Spleen (tissue), 11 donors: ENCODE data around the gene SNIP1. TPM values are rescaled to one million over a fixed set of nuclear protein-coding genes. Genes with fewer than 3 reads are reported as not detected.
"Not testable (repeated sequence)": the region's sequence is repeated elsewhere in the genome, so short reads cannot be mapped to it uniquely, and the experiment has no call there.

Experiments used
- DNase-seq: peaks from one replicate; pipeline ENCODE4 v3.0.0-alpha.2; 2020
- H3K27ac ChIP-seq, 8 donors: fragments of 200-600 bp; sonication (generic) in 7 of 8; 1 replicate in 4 of 8; 2 replicates in 4 of 8; pipeline versions ENCODE4 v1.5.0 to v1.8.0; 2016 to 2021; ENCODE audit warnings: inconsistent platforms in 4 of 8, mild to moderate bottlenecking in 4 of 8, moderate library complexity in 1 of 8
- H3K27me3 ChIP-seq, 7 donors: fragments of 200-600 bp; sonication (generic) in 6 of 7; replicated peaks in 1 of 7; 1 replicate in 4 of 7; 2 replicates in 3 of 7; pipeline versions ENCODE4 v1.5.0 to v1.8.0; 2016 to 2021; ENCODE audit warnings: inconsistent platforms in 3 of 7, mild to moderate bottlenecking in 1 of 7
- H3K36me3 ChIP-seq, 6 donors: fragments of 200-600 bp; sonication (generic) in 5 of 6; 1 replicate in 4 of 6; 2 replicates in 2 of 6; pipeline versions ENCODE4 v1.5.0 to v1.8.0; 2016 to 2021; ENCODE audit warnings: inconsistent platforms in 2 of 6
- H3K4me1 ChIP-seq, 6 donors: fragments of 200-600 bp; sonication (generic) in 5 of 6; 1 replicate in 3 of 6; 2 replicates in 3 of 6; pipeline versions ENCODE4 v1.5.0 to v1.8.0; 2016 to 2021; ENCODE audit warnings: inconsistent platforms in 3 of 6
- H3K4me3 ChIP-seq, 8 donors: fragments of 200-600 bp; sonication (generic) in 7 of 8; 1 replicate in 4 of 8; 2 replicates in 4 of 8; pipeline versions ENCODE4 v1.5.0 to v1.8.0; 2016 to 2021; ENCODE audit warnings: inconsistent platforms in 4 of 8, mild to moderate bottlenecking in 4 of 8, moderate library complexity in 2 of 8
- H3K9me3 ChIP-seq, 8 donors: fragments of 200-600 bp; sonication (generic) in 7 of 8; 1 replicate in 4 of 8; 2 replicates in 4 of 8; pipeline versions ENCODE4 v1.5.0 to v1.8.0; 2016 to 2021; ENCODE audit warnings: inconsistent platforms in 4 of 8
- CTCF ChIP-seq, 11 experiments: fragments of 200-600 bp in 7 of 11; fragments of 450-650 bp in 4 of 11; sonication (generic) in 4 of 11; IDR thresholded peaks in 8 of 11; conservative IDR thresholded peaks in 3 of 11; 1 replicate in 7 of 11; 2 replicates in 4 of 11; pipeline versions ENCODE4 v1.4.0 to v1.8.0; 2016 to 2021; ENCODE audit warnings: antibody characterized with exemption in 11 of 11, inconsistent platforms in 4 of 11, mild to moderate bottlenecking in 1 of 11
- POLR2A ChIP-seq, 3 donors: fragments of 450-650 bp; IDR thresholded peaks; one replicate each; pipeline ENCODE4 v1.5.1; 2017; ENCODE audit warnings: antibody characterized with exemption in 3 of 3, mild to moderate bottlenecking in 1 of 3
- POLR2AphosphoS5 ChIP-seq, 3 donors: sonication (generic); formaldehyde crosslinking; IDR thresholded peaks; one replicate each; pipeline ENCODE4 v1.5.1; 2017; ENCODE audit warnings: antibody characterized with exemption in 3 of 3
- WGBS, 5 donors: extraction: QIAGEN DNeasy Blood & Tissue Kit in 3 of 5; methylation state at CpG; one replicate each; pipeline versions ENCODE4 v1.1.5 to v1.1.7; 2013 to 2018; 5-methylcytosine and 5-hydroxymethylcytosine counted together
- intact Hi-C: fragments of 100-400 bp; cut with DNase I; formaldehyde crosslinking; loops from one replicate; pipeline ENCODE4 v1.15.0; 2023; ENCODE audit warnings: low total_unique reads
- polyA plus RNA-seq, 3 donors: library from polyadenylated mRNA; stranded (reverse); fragments of 200-250 nt; gene quantifications; one replicate each; pipeline ENCODE4 v1.2.1, GENCODE V29; 2013
- total RNA-seq, 7 donors: library from RNA; depleted of rRNA in 3 of 7; stranded (reverse); fragments of >200 nt in 3 of 7; fragmentation: NEBNext Ultra II Directional in 4 of 7; extraction: Animal tissue kit (Norgen Biotek cat#: 25700) in 4 of 7; gene quantifications; one replicate each; pipeline versions ENCODE4 v1.1.0 to v1.2.1, GENCODE V29; 2016 to 2021
- donor health status: healthy with polysubstance abuse.
- donor health status: DM: no; HTN: no; CAD: no; lungs with moderate emphysema.
- donor health status: DM: no; HTN: no; CAD: no.
- donor health status: Bipolar disorder and iron deficiency.
- donor health status: healthy.
- donor health status: DM: no; HTN: no; CAD: no.
- donor health status: DM: yes; HTN: yes; CAD: no.

The SNIP1 gene
- total and polyA plus RNA-seq, 10 donors = 4.3 to 26.6 (median 20.3) TPM

- H3K4me3 ChIP-seq = no peak overlapping the region
- 93 to 100% (median 97%) methylated on average over 1 of the region's 1 CpG for WGBS, 5 donors
- TF ChIP-seq CTCF (IDR thresholded peaks at IDR 0.05 in 8 of 11, conservative IDR thresholded peaks at IDR 0.05 in 3 of 11) = no peak
- no peak for TF ChIP-seq POLR2A (IDR thresholded peaks at IDR 0.05)
- TF ChIP-seq POLR2AphosphoS5 (IDR thresholded peaks at IDR 0.05) = no peak
- no peaks in the 10 kb centered on the region for H3K27me3 ChIP-seq
- H3K36me3 ChIP-seq = peaks cover 8 to 61% (median 38%) of the 10 kb centered on the region in 6 donors
- H3K9me3 ChIP-seq = no peaks in the 10 kb centered on the region
- no peak for DNase-seq
- no peak overlapping the region for H3K27ac ChIP-seq
- H3K4me1 ChIP-seq = no peaks in the 10 kb centered on the region
- intact Hi-C loops = no loop called here
Observed at GRCh38 chr1:37562984-37563383, 8.9 kb upstream of the SNIP1 start.

GRCh38 chr1:37561133-37562132 lies 7.3 kb upstream of the SNIP1 start:
- Histone ChIP-seq H3K9me3 (no peaks in the 10 kb centered on the region), H3K4me3 (no peak overlapping the region), H3K36me3 (peaks cover 8 to 45% (median 22%) of the 10 kb centered on the region in 6 donors), H3K27me3 (peaks cover 0 to 6% (median 0%) of the 10 kb centered on the region in 7 donors), H3K27ac (no peak overlapping the region), H3K4me1 (peaks cover 1 to 9% (median 2%) of the 10 kb centered on the region in 6 donors)
- intact Hi-C loops = no loop called here
- WGBS, 5 donors = 89 to 94% (median 93%) methylated on average over 20 to 21 of the region's 21 CpGs
- TF ChIP-seq POLR2A (IDR thresholded peaks at IDR 0.05) (no peak), CTCF (IDR thresholded peaks at IDR 0.05 in 8 of 11, conservative IDR thresholded peaks at IDR 0.05 in 3 of 11) (peak in 9 of 11 experiments; percentile 25 to 61 (median 41)), POLR2AphosphoS5 (IDR thresholded peaks at IDR 0.05) (peak; percentile 14 to 58 (median 16))
- no peak for DNase-seq

- peaks cover 5 to 37% (median 14%) of the 10 kb centered on the region in 6 donors for H3K36me3 ChIP-seq
- 78 to 89% (median 82%) methylated on average over 10 of the region's 10 CpGs for WGBS, 5 donors
- H3K4me3 ChIP-seq = no peak overlapping the region
- no peak for DNase-seq
- TF ChIP-seq CTCF (IDR thresholded peaks at IDR 0.05 in 8 of 11, conservative IDR thresholded peaks at IDR 0.05 in 3 of 11) (no peak), POLR2AphosphoS5 (IDR thresholded peaks at IDR 0.05) (no peak), POLR2A (IDR thresholded peaks at IDR 0.05) (no peak)
- H3K4me1 ChIP-seq = peaks cover 3 to 13% (median 6%) of the 10 kb centered on the region in 6 donors
- H3K9me3 ChIP-seq = no peaks in the 10 kb centered on the region
- intact Hi-C loops = no loop called here
- no peak overlapping the region for H3K27ac ChIP-seq
- peaks cover 0 to 13% (median 0%) of the 10 kb centered on the region in 7 donors for H3K27me3 ChIP-seq
Observed at GRCh38 chr1:37560401-37561132, 6.5 kb upstream of the SNIP1 start.

GRCh38 chr1:37559957-37560379 lies 5.9 kb upstream of the SNIP1 start:
- intact Hi-C loops, H3K9me3 ChIP-seq, H3K27ac ChIP-seq, DNase-seq, H3K4me3 ChIP-seq: not testable (repeated sequence)
- Histone ChIP-seq H3K36me3 (peaks cover 0 to 31% (median 8%) of the 10 kb centered on the region in 6 donors), H3K4me1 (peaks cover 3 to 13% (median 6%) of the 10 kb centered on the region in 6 donors), H3K27me3 (peaks cover 0 to 13% (median 0%) of the 10 kb centered on the region in 7 donors)
- 77 to 80% (median 78%) methylated on average over 12 of the region's 12 CpGs for WGBS, 5 donors
